HepG2 (cell line): ENCODE data around the gene CHCHD6. TPM values are rescaled to one million over a fixed set of nuclear protein-coding genes. Genes with fewer than 3 reads are reported as not detected.

Source experiments
- ATAC-seq: fragments of 200-7000 bp; cut with Tn5 transposase; 3 replicates; pipeline ENCODE4 v1.9.1; 2020; ENCODE audit warnings: mild to moderate bottlenecking, moderate library complexity
- BruUV-seq: library from RNA; stranded (reverse); fragments of 400-500 nt; replicated peaks from 2 replicates; lab custom pipeline; 2021; lab: Mats Ljungman, UMichigan
- CTCF ChIA-PET: fragments of 300-600 bp; formaldehyde crosslinking; extraction: SDS; loops from one replicate; lab custom pipeline; 2021; ENCODE audit warnings: low total read pairs, inconsistent platforms, low intra/inter-chr PET ratio; lab: Yijun Ruan, JAX
- POLR2A ChIA-PET: fragments of 350-600 bp; sonication (Branson Sonifier 250); formaldehyde crosslinking; loops from one replicate; lab custom pipeline; 2020; ENCODE audit warnings: antibody characterized with exemption, inconsistent platforms; lab: Yijun Ruan, JAX
- DNase-seq: peaks from one replicate; pipeline ENCODE4 v3.0.0-alpha.2; 2015; ENCODE audit warnings: low spot score
- FAIRE-seq: peaks from 3 replicates; lab custom pipeline; 2011; peaks lifted over from hg19 to GRCh38; lab: Jason Lieb, UNC
- H2AFZ ChIP-seq: one replicate; pipeline ENCODE4 v1.6.1; 2011; ENCODE audit warnings: low read length, inconsistent platforms
- H3K27ac ChIP-seq: fragments of 300-600 bp; 3 replicates; pipeline ENCODE4 v1.8.0; 2011; ENCODE audit warnings: mixed run types, mild to moderate bottlenecking, mixed read lengths, low read length, inconsistent platforms; ENCODE audit not compliant: insufficient read depth; ENCODE audit errors: extremely low read length
- H3K27me3 ChIP-seq, 2 experiments: fragments of 200-600 bp in 1 of 2; 2 replicates in 1 of 2; 3 replicates in 1 of 2; pipeline versions ENCODE4 v1.6.0 to v1.8.0; 2011; ENCODE audit warnings: low read length in 2 of 2, mild to moderate bottlenecking in 2 of 2, moderate library complexity in 2 of 2, inconsistent platforms in 1 of 2; ENCODE audit not compliant: insufficient read depth in 2 of 2, control insufficient read depth in 1 of 2
- H3K36me3 ChIP-seq, 2 experiments: fragments of 200-600 bp in 1 of 2; replicated peaks in 1 of 2; 2 replicates in 1 of 2; 3 replicates in 1 of 2; pipeline versions ENCODE4 v1.5.1 to v1.8.0; 2011; ENCODE audit warnings: low read length in 2 of 2, inconsistent platforms in 1 of 2; ENCODE audit not compliant: insufficient read depth in 2 of 2, control insufficient read depth in 1 of 2
- H3K4me1 ChIP-seq: 2 replicates; pipeline ENCODE4 v1.5.1; 2012; ENCODE audit warnings: low read length, inconsistent platforms; ENCODE audit not compliant: insufficient read depth
- H3K4me2 ChIP-seq: 2 replicates; pipeline ENCODE4 v1.6.0; 2011; ENCODE audit warnings: low read depth, low read length, inconsistent platforms
- H3K4me3 ChIP-seq, 3 experiments: fragments of 200-600 bp in 1 of 3; sonication (generic), shearing (Covaris generic) in 1 of 3; replicated peaks in 1 of 3; 2 replicates each; pipeline ENCODE4 v1.5.1; 2011 to 2016; ENCODE audit warnings: low read length in 3 of 3, inconsistent platforms in 2 of 3, low read depth in 2 of 3, mild to moderate bottlenecking in 2 of 3, control low read depth in 1 of 3, mixed read lengths in 1 of 3; ENCODE audit not compliant: insufficient read depth in 1 of 3
- H3K79me2 ChIP-seq: one replicate; pipeline ENCODE4 v1.6.1; 2011; ENCODE audit warnings: low read length, inconsistent platforms; ENCODE audit not compliant: insufficient read depth
- H3K9ac ChIP-seq: 2 replicates; pipeline ENCODE4 v1.6.0; 2011; ENCODE audit warnings: mild to moderate bottlenecking, low read depth, low read length, inconsistent platforms; ENCODE audit not compliant: insufficient read depth
- H3K9me3 ChIP-seq: 2 replicates; pipeline ENCODE4 v1.5.1; 2012; ENCODE audit warnings: mild to moderate bottlenecking, low read length
- H4K20me1 ChIP-seq: 2 replicates; pipeline ENCODE4 v1.6.0; 2011; ENCODE audit warnings: inconsistent platforms, mild to moderate bottlenecking, low read length, moderate library complexity; ENCODE audit not compliant: insufficient read depth
- ATF6 ChIP-seq: sonication (generic); formaldehyde crosslinking; conservative IDR thresholded peaks from 2 replicates; pipeline ENCODE4 v1.4.0; 2020; ENCODE audit warnings: missing genetic modification reagents
- FOXC1 ChIP-seq: sonication (generic); formaldehyde crosslinking; IDR thresholded peaks from 2 replicates; pipeline ENCODE4 v1.8.0; 2022; ENCODE audit warnings: mild to moderate bottlenecking, missing genetic modification reagents, borderline replicate concordance
- HNRNPLL ChIP-seq: fragments of 200-400 bp; formaldehyde crosslinking; IDR thresholded peaks from 2 replicates; pipeline ENCODE4 v1.6.1; 2017; ENCODE audit warnings: mild to moderate bottlenecking, low read depth, low read length; ENCODE audit not compliant: poor library complexity, severe bottlenecking
- STAG1 ChIP-seq: sonication (generic); formaldehyde crosslinking; IDR thresholded peaks from 2 replicates; pipeline ENCODE4 v1.4.0; 2020; ENCODE audit warnings: missing genetic modification reagents
- TMF1 ChIP-seq: sonication (generic); formaldehyde crosslinking; IDR thresholded peaks from 2 replicates; pipeline ENCODE4 v1.8.1; 2022; ENCODE audit warnings: low read depth, missing genetic modification reagents
- ZFP41 ChIP-seq: sonication (generic); formaldehyde crosslinking; IDR thresholded peaks from 2 replicates; pipeline ENCODE4 v1.4.0; 2020; ENCODE audit warnings: mild to moderate bottlenecking, missing genetic modification reagents, borderline replicate concordance
- ZNF788 ChIP-seq: sonication (generic); formaldehyde crosslinking; IDR thresholded peaks from 2 replicates; pipeline ENCODE4 v1.5.0; 2020; ENCODE audit warnings: mild to moderate bottlenecking, missing genetic modification reagents, borderline replicate concordance
- WGBS: methylation state at CpG from one replicate; pipeline ENCODE4 v1.1.6; 2017; ENCODE audit warnings: low lambda C conversion rate; 5-methylcytosine and 5-hydroxymethylcytosine counted together
- in situ Hi-C: cut with HindIII; loops from 2 replicates; pipeline ENCODE4 v1.10.0; 2017; ENCODE audit warnings: low pct_unique_long_range_greater_than_20kb; ENCODE audit not compliant: extremely low pct_ligation_motif_present
- intact Hi-C: fragments of 100-400 bp; cut with micrococcal nuclease; formaldehyde crosslinking; loops from one replicate; pipeline ENCODE4 v1.10.0; 2022; ENCODE audit not compliant: unreplicated experiment
- polyA plus RNA-seq, 8 experiments: library from polyadenylated mRNA; depleted of rRNA in 3 of 8; stranded (reverse) in 7 of 8; unstranded in 1 of 8; fragments of >200 nt; fragmentation: Illumina TruSeq in 4 of 8; extraction: Trizol in 4 of 8; gene quantifications; 2 replicates each; pipeline versions ENCODE4 v1.2.1 to v1.2.3, GENCODE V29; 2011 to 2016; ENCODE audit warnings: low read depth in 4 of 8, missing spikeins in 1 of 8, mixed read lengths in 1 of 8; ENCODE audit not compliant: insufficient read depth in 1 of 8
- total RNA-seq, 5 experiments: library from RNA; depleted of rRNA; stranded (reverse); fragments of >200 nt; fragmentation: Illumina TruSeq; extraction: Trizol; gene quantifications; 2 replicates each; pipeline ENCODE4 v1.2.3, GENCODE V29; 2016; ENCODE audit warnings: low read depth in 1 of 5
- TF ChIP-seq, protein P1 (sequence below): sonication (generic); formaldehyde crosslinking; IDR thresholded peaks from 2 replicates; pipeline ENCODE4 v1.4.0; 2020; ENCODE audit warnings: mild to moderate bottlenecking, missing genetic modification reagents
- TF ChIP-seq, protein P2 (sequence below): sonication (generic); formaldehyde crosslinking; IDR thresholded peaks from 2 replicates; pipeline ENCODE4 v1.9.0; 2021; ENCODE audit warnings: missing genetic modification reagents, mild to moderate bottlenecking, borderline replicate concordance

The CHCHD6 gene
- total and polyA plus RNA-seq, 2 of the 13 experiments (the other 11 are each of a cell fraction or from before 2014, with no cell fraction given) = 20.3 to 20.8 TPM

- TF ChIP-seq ATF6 (CRISPR knock-in tag) = no peak
These were observed 147.9 kb downstream of the CHCHD6 start (continued) for GRCh38 chr3:126851934-126852333.

DNA sequence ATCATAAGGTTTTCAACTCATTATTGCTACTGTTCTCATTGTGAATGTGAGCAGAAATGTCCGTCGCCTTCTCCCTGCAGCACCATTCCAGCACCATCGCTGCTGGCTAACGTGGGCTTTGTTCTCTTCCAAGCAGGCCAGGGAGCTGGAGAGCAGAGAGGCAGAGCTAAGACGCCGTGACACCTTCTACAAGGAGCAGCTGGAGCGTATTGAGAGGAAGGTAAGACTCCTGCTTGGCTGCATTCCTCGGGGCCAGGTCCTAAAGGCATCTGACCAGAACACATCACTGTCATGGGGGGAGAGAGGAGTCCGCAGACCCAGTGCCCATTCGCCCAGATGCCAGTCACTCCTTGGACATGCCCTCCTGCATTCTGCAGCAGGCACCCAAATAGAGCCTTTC lies 148.5 kb downstream of the CHCHD6 start:
- intact Hi-C loops (no loop called here), in situ Hi-C loops (no loop called here)
- no peak overlapping the region for H3K4me2 ChIP-seq
- CTCF ChIA-PET = no interaction called here
- no peak for DNase-seq
- no peaks in the 10 kb centered on the region for H3K27me3 ChIP-seq
- no peak overlapping the region for H2AFZ ChIP-seq
- POLR2A ChIA-PET = no interaction called here
- no TSS peak for BruUV-seq
- H4K20me1 ChIP-seq = no peaks in the 10 kb centered on the region
- FAIRE-seq = no peak
- H3K9me3 ChIP-seq = no peaks in the 10 kb centered on the region
- H3K4me1 ChIP-seq = peaks cover 39% of the 10 kb centered on the region
- no peaks in the 10 kb centered on the region for H3K79me2 ChIP-seq
- H3K9ac ChIP-seq = no peak overlapping the region
- WGBS = 98% methylated on average over 8 of the region's 10 CpGs
- peaks cover 0 to 2% of the 10 kb centered on the region in 2 experiments; a peak in 1 of 5 replicates for H3K36me3 ChIP-seq
- ATAC-seq = no peak
- no peak overlapping the region for H3K4me3 ChIP-seq
- no peak overlapping the region for H3K27ac ChIP-seq
- TF ChIP-seq TMF1 (no peak), ZFP41 (CRISPR knock-in tag) (no peak), HNRNPLL (no peak), FOXC1 (CRISPR knock-in tag) (no peak), ZNF788 (CRISPR knock-in tag) (no peak), STAG1 (CRISPR knock-in tag) (no peak)
- TF ChIP-seq, protein P1, sequence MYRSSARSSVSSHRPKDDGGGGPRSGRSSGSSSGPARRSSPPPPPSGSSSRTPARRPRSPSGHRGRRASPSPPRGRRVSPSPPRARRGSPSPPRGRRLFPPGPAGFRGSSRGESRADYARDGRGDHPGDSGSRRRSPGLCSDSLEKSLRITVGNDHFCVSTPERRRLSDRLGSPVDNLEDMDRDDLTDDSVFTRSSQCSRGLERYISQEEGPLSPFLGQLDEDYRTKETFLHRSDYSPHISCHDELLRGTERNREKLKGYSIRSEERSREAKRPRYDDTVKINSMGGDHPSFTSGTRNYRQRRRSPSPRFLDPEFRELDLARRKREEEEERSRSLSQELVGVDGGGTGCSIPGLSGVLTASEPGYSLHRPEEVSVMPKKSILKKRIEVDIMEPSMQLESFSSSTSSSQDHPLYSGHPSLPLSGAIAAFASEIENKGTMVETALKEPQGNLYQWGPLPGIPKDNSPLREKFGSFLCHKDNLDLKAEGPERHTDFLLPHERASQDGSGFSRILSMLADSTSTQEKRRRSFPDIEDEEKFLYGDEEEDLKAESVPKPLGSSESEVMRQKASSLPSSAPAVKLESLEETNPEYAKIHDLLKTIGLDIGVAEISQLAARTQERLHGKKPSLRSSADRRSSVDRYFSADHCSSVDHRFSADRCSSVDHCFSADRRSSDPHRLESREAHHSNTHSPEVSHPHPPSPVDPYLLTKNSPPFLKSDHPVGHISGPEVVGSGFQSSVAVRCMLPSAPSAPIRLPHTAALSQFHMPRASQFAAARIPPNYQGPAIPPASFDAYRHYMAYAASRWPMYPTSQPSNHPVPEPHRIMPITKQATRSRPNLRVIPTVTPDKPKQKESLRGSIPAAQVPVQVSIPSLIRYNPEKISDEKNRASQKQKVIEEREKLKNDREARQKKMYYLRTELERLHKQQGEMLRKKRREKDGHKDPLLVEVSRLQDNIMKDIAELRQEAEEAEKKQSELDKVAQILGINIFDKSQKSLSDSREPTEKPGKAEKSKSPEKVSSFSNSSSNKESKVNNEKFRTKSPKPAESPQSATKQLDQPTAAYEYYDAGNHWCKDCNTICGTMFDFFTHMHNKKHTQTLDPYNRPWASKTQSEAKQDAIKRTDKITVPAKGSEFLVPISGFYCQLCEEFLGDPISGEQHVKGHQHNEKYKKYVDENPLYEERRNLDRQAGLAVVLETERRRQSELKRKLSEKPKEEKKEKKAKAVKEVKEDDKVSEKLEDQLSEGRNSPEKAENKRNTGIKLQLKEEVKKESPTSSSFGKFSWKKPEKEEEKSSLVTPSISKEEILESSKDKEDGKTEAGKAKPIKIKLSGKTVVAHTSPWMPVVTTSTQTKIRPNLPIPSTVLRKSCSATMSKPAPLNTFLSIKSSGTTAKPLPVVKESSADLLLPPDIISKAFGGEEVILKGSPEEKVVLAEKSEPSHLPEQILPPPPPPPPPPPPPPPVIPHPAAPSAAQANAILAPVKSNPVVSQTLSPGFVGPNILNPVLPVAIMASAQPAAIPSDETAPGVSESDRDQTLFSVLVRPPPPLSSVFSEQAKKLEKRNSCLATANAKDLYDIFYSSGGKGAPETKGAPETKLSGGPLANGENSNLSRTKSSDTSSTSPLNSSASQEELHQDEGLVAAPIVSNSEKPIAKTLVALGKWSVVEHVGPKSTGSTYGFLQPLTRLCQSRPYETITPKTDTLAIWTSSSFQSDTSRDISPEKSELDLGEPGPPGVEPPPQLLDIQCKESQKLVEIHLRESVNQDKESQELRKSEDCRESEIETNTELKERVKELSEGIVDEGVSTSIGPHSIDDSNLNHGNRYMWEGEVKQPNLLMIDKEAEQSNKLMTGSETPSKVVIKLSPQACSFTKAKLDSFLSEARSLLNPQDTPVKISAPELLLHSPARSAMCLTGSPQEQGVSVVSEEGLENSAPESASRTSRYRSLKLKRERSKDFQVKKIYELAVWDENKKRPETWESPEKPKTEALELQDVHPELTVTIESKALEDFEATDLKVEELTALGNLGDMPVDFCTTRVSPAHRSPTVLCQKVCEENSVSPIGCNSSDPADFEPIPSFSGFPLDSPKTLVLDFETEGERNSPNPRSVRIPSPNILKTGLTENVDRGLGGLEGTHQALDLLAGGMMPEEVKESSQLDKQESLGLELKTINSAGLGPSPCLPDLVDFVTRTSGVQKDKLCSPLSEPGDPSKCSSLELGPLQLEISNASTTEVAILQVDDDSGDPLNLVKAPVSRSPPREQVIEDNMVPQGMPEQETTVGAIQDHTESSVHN = no peak
- TF ChIP-seq, protein P2, sequence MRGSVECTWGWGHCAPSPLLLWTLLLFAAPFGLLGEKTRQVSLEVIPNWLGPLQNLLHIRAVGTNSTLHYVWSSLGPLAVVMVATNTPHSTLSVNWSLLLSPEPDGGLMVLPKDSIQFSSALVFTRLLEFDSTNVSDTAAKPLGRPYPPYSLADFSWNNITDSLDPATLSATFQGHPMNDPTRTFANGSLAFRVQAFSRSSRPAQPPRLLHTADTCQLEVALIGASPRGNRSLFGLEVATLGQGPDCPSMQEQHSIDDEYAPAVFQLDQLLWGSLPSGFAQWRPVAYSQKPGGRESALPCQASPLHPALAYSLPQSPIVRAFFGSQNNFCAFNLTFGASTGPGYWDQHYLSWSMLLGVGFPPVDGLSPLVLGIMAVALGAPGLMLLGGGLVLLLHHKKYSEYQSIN (CRISPR knock-in tag) = no peak
